ENCODE measurements around the gene ATP2C1.

GRCh38 chr3:130997289-130997688, 103.4 kb downstream of the ATP2C1 start:
- no peak for TF ChIP-seq REST (IDR thresholded peaks at IDR 0.05; ENCODE audit: insufficient read depth in 1 of 2, low read depth in 2 of 2, low read length in 2 of 2)
- TF ChIP-seq POLR2AphosphoS5 (IDR thresholded peaks at IDR 0.05; ENCODE audit: low read depth, low read length): no peak
- no peak for TF ChIP-seq TAF1 (IDR thresholded peaks at IDR 0.05; ENCODE audit: borderline replicate concordance, insufficient read depth, low read length)
- TF ChIP-seq SIN3A (IDR thresholded peaks at IDR 0.05; ENCODE audit: borderline replicate concordance, insufficient read depth, low read length): no peak
- TF ChIP-seq FOXP2 (optimal IDR thresholded peaks at IDR 0.05; ENCODE audit: borderline replicate concordance, extremely low read depth, extremely low read length, insufficient read depth): no peak

All from PFSK-1 (cell line).